ENCODE results near the gene PCDHGC3.

DNA sequence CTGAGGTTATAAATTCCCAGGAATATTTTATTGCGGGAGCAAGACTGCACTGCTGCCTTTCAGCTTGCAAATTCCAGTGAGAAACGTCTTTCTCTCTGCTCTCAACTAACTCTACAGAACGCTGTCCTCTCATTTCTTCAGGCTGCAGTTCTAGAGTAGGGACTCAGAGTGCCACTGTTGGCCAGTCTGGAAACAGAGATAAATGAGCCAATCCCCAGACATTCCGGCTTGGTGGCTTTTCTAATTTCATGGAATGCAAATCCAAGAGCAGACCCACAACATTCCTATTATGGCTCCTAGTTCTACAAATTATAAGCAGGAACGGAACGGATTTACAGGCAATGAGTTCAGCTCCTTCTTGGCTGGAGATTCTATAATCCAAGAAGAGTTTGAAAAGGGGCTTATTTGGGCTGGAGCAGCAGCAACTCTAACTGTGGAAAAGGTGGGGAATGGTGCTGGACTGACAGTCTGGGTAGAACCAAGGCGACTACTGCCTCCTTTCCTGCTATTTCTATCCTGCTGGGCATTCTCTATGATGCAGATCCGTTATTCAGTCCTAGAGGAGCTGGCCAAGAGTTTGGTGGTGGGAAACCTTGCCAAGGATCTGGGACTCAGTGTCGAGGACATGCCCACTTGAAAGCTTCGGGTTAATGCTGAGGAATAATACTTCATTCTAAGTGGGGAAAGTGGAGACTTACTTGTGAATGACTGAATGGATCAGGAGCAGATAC lies 36.2 kb upstream of the PCDHGC3 start:
- TF ChIP-seq, protein P1, sequence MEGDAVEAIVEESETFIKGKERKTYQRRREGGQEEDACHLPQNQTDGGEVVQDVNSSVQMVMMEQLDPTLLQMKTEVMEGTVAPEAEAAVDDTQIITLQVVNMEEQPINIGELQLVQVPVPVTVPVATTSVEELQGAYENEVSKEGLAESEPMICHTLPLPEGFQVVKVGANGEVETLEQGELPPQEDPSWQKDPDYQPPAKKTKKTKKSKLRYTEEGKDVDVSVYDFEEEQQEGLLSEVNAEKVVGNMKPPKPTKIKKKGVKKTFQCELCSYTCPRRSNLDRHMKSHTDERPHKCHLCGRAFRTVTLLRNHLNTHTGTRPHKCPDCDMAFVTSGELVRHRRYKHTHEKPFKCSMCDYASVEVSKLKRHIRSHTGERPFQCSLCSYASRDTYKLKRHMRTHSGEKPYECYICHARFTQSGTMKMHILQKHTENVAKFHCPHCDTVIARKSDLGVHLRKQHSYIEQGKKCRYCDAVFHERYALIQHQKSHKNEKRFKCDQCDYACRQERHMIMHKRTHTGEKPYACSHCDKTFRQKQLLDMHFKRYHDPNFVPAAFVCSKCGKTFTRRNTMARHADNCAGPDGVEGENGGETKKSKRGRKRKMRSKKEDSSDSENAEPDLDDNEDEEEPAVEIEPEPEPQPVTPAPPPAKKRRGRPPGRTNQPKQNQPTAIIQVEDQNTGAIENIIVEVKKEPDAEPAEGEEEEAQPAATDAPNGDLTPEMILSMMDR (IDR thresholded peaks at IDR 0.05; ENCODE audit: low read depth, low read length): no peak
- TF ChIP-seq POLR2A (IDR thresholded peaks at IDR 0.05; ENCODE audit: extremely low read depth, insufficient read length): no peak
- TF ChIP-seq, protein P2, sequence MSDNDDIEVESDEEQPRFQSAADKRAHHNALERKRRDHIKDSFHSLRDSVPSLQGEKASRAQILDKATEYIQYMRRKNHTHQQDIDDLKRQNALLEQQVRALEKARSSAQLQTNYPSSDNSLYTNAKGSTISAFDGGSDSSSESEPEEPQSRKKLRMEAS (IDR thresholded peaks at IDR 0.05; ENCODE audit: low read depth, low read length): no peak
- TF ChIP-seq MYC (IDR thresholded peaks at IDR 0.05; ENCODE audit: low read depth, low read length): no peak

Data from NB4 (cell line).